ENCODE data around the gene IL1RN. TPM values are rescaled to one million over a fixed set of nuclear protein-coding genes. Genes with fewer than 3 reads are reported as not detected.

IL1RN gene
- total RNA-seq, 1 donor = not detected

- Histone ChIP-seq H3K4me1 (ENCODE audit: insufficient read depth, low read length) (no peaks in the 10 kb centered on the region), H3K79me2 (ENCODE audit: insufficient read depth, low read length) (no peaks in the 10 kb centered on the region), H3K27ac (ENCODE audit: low read depth, low read length) (no peak overlapping the region), H3K27me3 (ENCODE audit: insufficient read depth, low read length) (no peaks in the 10 kb centered on the region), H2AFZ (ENCODE audit: low read length) (no peak overlapping the region), H3K4me2 (ENCODE audit: insufficient read depth, low read length) (no peak overlapping the region), H4K20me1 (ENCODE audit: insufficient read depth, low read length) (no peaks in the 10 kb centered on the region), H3K9me3 (ENCODE audit: low read depth, low read length) (no peaks in the 10 kb centered on the region), H3K4me3 (ENCODE audit: insufficient read depth, low read length) (no peak overlapping the region), H3K36me3 (ENCODE audit: insufficient read depth, low read length) (no peaks in the 10 kb centered on the region)
- TF ChIP-seq CTCF (IDR thresholded peaks at IDR 0.05; ENCODE audit: extremely low read depth, low read depth, low read length) = no peak
- DNase-seq (ENCODE audit: insufficient read length, low spot score, missing footprints) = no peak
Observed at GRCh38 chr2:113148606-113149552, 21.5 kb downstream of the IL1RN start.

- no peaks in the 10 kb centered on the region for H3K79me2 ChIP-seq (ENCODE audit: insufficient read depth, low read length)
- no peak overlapping the region for H2AFZ ChIP-seq (ENCODE audit: low read length)
- H3K4me3 ChIP-seq (ENCODE audit: insufficient read depth, low read length) = no peak overlapping the region
- H3K9me3 ChIP-seq (ENCODE audit: low read depth, low read length) = no peaks in the 10 kb centered on the region
- H4K20me1 ChIP-seq (ENCODE audit: insufficient read depth, low read length) = no peaks in the 10 kb centered on the region
- no peak for TF ChIP-seq CTCF (IDR thresholded peaks at IDR 0.05; ENCODE audit: extremely low read depth, low read depth, low read length)
- H3K4me1 ChIP-seq (ENCODE audit: insufficient read depth, low read length) = no peaks in the 10 kb centered on the region
- H3K4me2 ChIP-seq (ENCODE audit: insufficient read depth, low read length) = no peak overlapping the region
- H3K36me3 ChIP-seq (ENCODE audit: insufficient read depth, low read length) = no peaks in the 10 kb centered on the region
- peaks cover 2% of the 10 kb centered on the region for H3K27me3 ChIP-seq (ENCODE audit: insufficient read depth, low read length)
- DNase-seq (ENCODE audit: insufficient read length, low spot score, missing footprints) = no peak
- H3K27ac ChIP-seq (ENCODE audit: low read depth, low read length) = no peak overlapping the region
Observed at GRCh38 chr2:113149553-113150257, 22.3 kb downstream of the IL1RN start.

- no peak for TF ChIP-seq CTCF (IDR thresholded peaks at IDR 0.05; ENCODE audit: extremely low read depth, low read depth, low read length)
- H3K4me1 ChIP-seq (ENCODE audit: insufficient read depth, low read length) = no peaks in the 10 kb centered on the region
Observed at GRCh38 chr2:113150258-113150601, 22.8 kb downstream of the IL1RN start.

GRCh38 chr2:113155331-113155730 lies 27.9 kb downstream of the IL1RN start:
- Histone ChIP-seq H3K79me2 (ENCODE audit: insufficient read depth, low read length) (no peaks in the 10 kb centered on the region), H3K4me3 (ENCODE audit: insufficient read depth, low read length) (no peak overlapping the region), H3K9me3 (ENCODE audit: low read depth, low read length) (no peaks in the 10 kb centered on the region), H3K27ac (ENCODE audit: low read depth, low read length) (no peak overlapping the region), H3K4me1 (ENCODE audit: insufficient read depth, low read length) (peaks cover 9% of the 10 kb centered on the region), H4K20me1 (ENCODE audit: insufficient read depth, low read length) (no peaks in the 10 kb centered on the region), H2AFZ (ENCODE audit: low read length) (no peak overlapping the region), H3K27me3 (ENCODE audit: insufficient read depth, low read length) (peaks cover 8% of the 10 kb centered on the region), H3K36me3 (ENCODE audit: insufficient read depth, low read length) (no peaks in the 10 kb centered on the region), H3K4me2 (ENCODE audit: insufficient read depth, low read length) (no peak overlapping the region)
- no peak for TF ChIP-seq CTCF (IDR thresholded peaks at IDR 0.05; ENCODE audit: extremely low read depth, low read depth, low read length)
- DNase-seq (ENCODE audit: insufficient read length, low spot score, missing footprints) = no peak

More at GRCh38 chr2:113150258-113150601, 22.8 kb downstream of the IL1RN start:
- DNase-seq (ENCODE audit: insufficient read length, low spot score, missing footprints) = no peak
- H3K4me2 ChIP-seq (ENCODE audit: insufficient read depth, low read length) = no peak overlapping the region
- no peaks in the 10 kb centered on the region for H3K9me3 ChIP-seq (ENCODE audit: low read depth, low read length)
- no peaks in the 10 kb centered on the region for H3K79me2 ChIP-seq (ENCODE audit: insufficient read depth, low read length)
- no peak overlapping the region for H3K4me3 ChIP-seq (ENCODE audit: insufficient read depth, low read length)
- no peaks in the 10 kb centered on the region for H4K20me1 ChIP-seq (ENCODE audit: insufficient read depth, low read length)
- H3K27me3 ChIP-seq (ENCODE audit: insufficient read depth, low read length) = peaks cover 7% of the 10 kb centered on the region
- no peak overlapping the region for H2AFZ ChIP-seq (ENCODE audit: low read length)
- H3K36me3 ChIP-seq (ENCODE audit: insufficient read depth, low read length) = no peaks in the 10 kb centered on the region
- H3K27ac ChIP-seq (ENCODE audit: low read depth, low read length) = no peak overlapping the region
